HTR-8/SVneo (cell line): ENCODE measurements around the gene PNPLA7.
"Not testable (repeated sequence)": the region's sequence is repeated elsewhere in the genome, so short reads cannot be mapped to it uniquely, and the experiment has no call there.

Source experiments
- DNase-seq: peaks from one replicate; pipeline ENCODE4 v3.0.0; 2011; ENCODE audit warnings: low spot score, mixed read lengths; ENCODE audit not compliant: insufficient read length
- FAIRE-seq: peaks from 2 replicates; lab custom pipeline; 2011; peaks lifted over from hg19 to GRCh38; lab: Jason Lieb, UNC

Gene PNPLA7

DNA sequence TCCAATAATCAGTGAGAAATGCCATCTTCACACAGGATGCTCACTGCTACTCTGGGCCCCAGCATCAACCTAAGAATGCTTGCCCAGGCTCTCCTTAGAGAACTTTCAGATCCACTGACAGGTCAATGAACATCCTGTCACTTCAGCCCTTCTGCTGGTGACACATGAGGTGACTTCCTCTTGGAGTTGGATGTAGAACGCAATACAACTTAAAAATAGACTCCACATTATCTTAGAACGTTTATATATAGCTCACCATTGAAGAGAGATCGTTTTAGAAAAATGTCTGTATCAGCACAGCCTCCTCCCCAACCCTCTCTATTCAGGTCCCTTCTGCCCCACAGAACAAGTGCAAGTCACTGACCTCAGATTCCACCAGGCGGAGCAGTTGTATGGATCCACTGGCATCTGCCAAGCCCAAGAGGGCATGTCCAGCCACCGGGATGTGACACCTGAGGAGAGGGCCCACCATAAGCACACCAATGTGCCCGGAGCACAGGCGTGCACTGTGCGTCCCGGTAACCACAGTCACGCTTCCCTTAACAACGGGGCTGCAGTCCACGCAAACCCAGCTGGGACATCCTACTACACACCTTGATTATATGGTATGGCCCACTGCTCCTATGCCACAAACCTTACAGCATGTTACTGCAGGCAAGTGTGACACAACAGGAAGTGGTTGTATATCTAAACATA lies 25.7 kb upstream of the PNPLA7 start:
- DNase-seq: no peak

DNA sequence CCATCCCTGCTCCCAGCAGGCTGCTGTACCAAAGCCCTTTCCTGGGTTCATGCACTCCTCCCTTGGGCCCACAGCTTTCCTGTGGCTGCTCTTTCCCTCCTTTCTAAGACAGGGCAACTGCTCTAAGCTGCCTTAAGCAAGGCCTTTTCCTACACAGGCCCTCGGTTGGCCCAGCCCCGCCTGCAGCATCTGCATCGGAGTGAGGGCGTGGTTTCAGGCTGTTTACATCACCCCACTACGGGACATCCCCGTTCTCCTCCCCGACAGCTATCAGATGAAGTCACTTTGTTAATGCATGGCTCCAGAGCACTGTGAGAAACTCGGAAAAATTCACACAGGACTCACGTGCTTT lies 25.1 kb upstream of the PNPLA7 start:
- no peak for DNase-seq
- FAIRE-seq: no peak

More for the DNA sequence above, 25.7 kb upstream of the PNPLA7 start:
- FAIRE-seq: no peak

DNA sequence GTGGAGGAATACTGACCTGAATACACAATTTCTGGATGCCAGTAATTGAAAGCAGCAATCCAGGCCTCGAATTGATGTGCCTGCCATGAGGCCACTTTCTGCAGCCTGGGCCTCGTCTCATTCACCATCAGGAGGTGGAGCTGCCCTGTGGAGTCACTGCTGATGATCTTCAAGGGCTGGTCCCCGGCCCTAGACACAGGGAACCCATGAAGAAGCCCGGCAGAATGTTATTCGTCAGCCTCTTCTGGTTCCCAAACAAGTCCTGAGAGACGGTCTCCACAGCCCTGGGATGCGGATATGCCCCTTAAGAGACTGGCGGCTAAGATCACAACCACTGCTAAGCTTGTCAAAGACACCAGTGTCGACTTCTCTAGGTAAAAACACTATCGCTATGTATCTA lies 24.0 kb upstream of the PNPLA7 start:
- DNase-seq: no peak
- no peak for FAIRE-seq

- no peak for DNase-seq
- FAIRE-seq: no peak
Measured at GRCh38 chr9:137570566-137570965, 20.4 kb upstream of the PNPLA7 start.

DNA sequence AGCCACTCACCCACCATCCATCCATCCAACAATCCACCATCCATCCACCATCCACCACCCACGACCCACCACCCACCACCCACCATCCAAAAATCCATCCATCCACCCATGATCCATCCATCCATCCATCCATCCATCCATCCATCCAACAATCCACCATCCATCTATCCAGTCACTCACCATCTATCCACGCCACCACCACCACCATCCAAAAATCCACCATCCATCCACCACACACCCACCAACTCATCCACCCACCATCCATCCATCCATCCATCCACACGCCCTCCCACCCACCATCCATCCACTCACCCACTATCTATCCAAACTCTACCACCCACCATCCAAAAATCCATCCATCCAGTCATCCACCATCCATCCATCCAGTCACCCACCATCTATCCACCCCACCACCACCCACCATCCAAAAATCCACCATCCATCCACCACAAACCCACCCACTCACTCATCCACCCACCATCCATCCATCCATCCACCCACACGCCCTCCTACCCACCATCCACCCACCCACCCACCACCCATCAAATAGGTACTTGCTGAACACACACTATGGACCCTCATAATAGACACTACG lies 19.5 kb upstream of the PNPLA7 start:
- FAIRE-seq: no peak
- no peak for DNase-seq

DNA sequence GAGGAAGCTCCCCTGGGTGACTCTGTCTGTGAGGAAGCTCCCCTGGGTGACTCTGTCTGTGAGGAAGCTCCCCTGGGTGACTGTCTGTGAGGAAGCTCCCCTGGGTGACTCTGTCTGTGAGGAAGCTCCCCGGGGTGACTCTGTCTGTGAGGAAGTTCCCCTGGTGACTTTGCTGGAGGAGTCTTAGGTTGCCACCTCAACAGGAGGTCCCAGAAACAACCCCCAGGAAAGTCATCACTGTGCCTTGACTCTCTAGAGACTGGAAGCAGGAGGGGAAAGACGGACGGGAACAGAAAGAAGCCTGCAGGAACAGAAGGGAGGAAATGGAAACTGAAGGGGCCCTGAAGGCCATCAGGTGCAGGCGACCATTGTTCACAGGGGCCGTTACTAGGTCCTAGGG lies 18.2 kb upstream of the PNPLA7 start:
- not testable (repeated sequence) for FAIRE-seq, DNase-seq

GRCh38 chr9:137564817-137565411 lies 14.7 kb upstream of the PNPLA7 start:
- no peak for DNase-seq
- FAIRE-seq: no peak

DNA sequence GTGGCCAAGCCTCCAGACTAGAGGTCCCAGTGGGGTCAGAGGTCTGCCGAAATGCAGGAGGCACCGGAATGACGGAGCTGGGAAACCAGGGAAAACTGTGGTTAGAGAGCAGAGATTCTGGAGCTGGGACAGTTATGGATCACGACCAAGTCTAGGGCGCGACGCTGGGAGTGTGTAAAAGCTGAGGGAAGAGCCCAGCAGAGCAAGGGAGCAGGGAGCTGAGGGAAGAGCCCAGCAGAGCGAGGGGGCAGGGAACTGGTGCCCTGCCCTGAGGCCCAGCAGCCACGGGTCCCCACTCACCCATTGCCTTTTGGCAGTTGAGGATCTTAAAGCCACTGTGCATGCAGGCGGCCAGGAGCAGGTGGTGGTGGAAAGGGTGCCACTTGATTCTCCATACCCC lies 13.9 kb upstream of the PNPLA7 start:
- no peak for FAIRE-seq

DNA sequence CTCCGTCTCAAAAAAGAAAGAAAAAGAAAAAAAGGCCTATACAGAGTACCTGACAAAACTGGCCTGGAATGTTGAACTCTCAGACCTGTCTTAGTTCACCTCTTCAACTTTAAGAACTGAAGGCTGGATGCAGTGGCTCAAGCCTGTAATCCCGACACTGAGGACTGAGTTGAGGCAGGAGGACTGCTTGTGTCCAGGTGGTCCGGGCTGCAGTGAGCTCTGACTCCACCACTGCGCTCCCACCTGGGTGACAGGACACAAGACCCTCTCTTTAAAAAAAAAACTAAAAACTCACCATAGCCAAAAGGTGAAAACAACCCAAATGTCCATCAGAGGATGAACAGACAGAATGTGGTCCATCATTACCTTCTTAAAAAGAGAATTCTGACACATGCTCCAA lies 7.9 kb upstream of the PNPLA7 start:
- DNase-seq: no peak
- no peak for FAIRE-seq

More for the DNA sequence above, 13.9 kb upstream of the PNPLA7 start:
- DNase-seq: no peak

- DNase-seq (no peak), FAIRE-seq (no peak)
Measured at GRCh38 chr9:137556069-137556838, 6.1 kb upstream of the PNPLA7 start.

- no peak for FAIRE-seq
- no peak for DNase-seq
Measured at GRCh38 chr9:137555179-137555578, 5.0 kb upstream of the PNPLA7 start.

DNA sequence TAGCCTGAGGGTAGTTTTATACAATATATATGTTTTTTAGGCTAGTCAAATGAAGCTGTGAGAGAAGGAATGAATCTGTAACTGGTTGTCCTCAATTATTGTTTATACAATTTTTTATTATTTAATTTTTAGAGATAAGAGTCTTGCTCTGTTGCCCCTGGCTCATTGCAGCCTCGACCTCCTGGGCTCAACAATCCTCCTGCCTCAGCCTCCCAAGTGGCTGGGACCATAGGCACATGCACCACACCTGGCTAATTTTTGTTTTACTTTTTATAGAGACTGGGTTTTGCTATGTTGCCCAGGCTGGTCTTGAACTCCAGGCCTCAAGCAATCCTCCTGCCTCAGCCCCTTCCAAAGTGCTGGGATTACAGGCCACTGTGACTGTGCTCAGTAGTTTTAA lies 4.1 kb upstream of the PNPLA7 start:
- FAIRE-seq: no peak
- no peak for DNase-seq

GRCh38 chr9:137553654-137554053 lies 3.5 kb upstream of the PNPLA7 start:
- DNase-seq, FAIRE-seq: not testable (repeated sequence)

GRCh38 chr9:137552022-137552768 lies 2.0 kb upstream of the PNPLA7 start:
- DNase-seq (no peak), FAIRE-seq (no peak)

GRCh38 chr9:137551264-137552021 lies 1.2 kb upstream of the PNPLA7 start, which contains the start of gene MRPL41:
Gene MRPL41 (plus strand): TSS chr9:137551879. CDS start chr9:137552082, 203 bp downstream.
- peak; percentile 82 for FAIRE-seq
- peak; percentile 85 for DNase-seq

GRCh38 chr9:137550958-137551263 lies 709 bp upstream of the PNPLA7 start:
- not testable (repeated sequence) for FAIRE-seq, DNase-seq

DNA sequence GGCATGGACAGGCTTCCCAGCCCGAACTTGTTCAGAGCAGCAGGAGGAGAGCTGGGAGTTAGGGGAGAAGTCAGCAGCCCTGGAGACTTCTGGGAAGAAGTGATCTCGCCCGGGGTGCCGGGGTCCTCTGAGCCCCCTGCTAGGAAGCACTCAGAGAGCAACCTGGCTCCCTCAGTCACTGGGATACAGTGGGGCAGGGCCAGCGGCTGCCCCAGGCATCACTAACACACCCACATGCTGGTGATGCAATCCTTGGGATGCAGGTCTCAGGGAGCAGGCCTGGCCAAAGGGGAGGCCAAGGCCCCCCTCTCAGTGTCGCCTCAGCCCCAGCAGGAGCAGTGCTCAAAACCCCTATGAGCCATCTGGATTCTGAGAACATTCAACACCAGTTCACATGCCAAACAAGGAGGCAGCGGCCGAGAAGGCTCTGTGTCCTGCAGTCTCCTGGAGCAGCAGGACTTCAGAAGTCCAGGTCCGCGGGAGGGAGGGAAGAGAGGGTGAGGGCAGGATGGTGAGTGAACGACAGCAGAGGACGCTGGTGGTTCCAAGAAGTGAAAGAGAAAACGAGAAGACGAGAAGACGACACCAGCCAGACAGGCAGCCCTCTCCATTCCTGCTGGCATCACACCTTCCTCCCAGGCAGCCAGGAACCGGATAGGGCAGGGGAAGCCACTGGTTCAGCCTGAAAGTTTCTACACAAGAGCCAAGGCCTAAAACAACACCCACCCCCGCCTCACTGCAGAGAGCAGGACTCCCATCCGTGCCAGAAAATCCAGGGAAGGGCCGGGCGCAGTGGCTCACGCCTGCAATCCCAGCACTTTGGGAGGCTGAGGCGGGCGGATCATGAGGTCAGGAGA lies 2.3 kb downstream of the PNPLA7 start:
- FAIRE-seq: no peak
- DNase-seq: no peak

DNA sequence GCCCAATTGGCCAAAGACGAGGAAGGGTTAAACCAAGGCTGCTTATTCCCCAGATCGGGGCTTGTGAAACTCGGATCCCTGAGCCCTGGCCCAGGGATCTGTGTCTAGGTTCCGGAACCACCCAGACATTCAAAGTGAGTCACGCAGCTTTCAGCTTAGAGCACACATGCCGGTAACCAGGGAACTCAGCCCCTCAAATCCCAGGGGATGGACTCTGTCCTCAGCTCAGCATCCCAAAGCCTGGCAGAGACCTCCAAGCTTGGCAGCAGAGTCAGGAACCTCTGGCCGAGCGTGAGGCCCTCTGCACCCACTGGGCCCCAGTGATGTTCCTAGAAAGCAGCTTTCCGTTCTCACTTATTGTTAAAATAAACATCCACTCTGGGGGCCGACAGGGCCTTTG lies 5.1 kb downstream of the PNPLA7 start:
- DNase-seq: no peak
- FAIRE-seq: no peak
